NT2/D1 (cell line): Measurements from ENCODE around the gene ADAMTS12.

Experiments
- DNase-seq: peaks from one replicate; pipeline ENCODE4 v3.0.0-alpha.2; 2011; ENCODE audit warnings: low read depth, low spot score
- H3K27me3 ChIP-seq: 2 replicates; pipeline ENCODE4 v1.6.0; 2011; ENCODE audit warnings: mild to moderate bottlenecking; ENCODE audit not compliant: insufficient read length, insufficient read depth
- H3K36me3 ChIP-seq: 2 replicates; pipeline ENCODE4 v1.6.1; 2011; ENCODE audit warnings: mild to moderate bottlenecking, low read length, mixed read lengths; ENCODE audit not compliant: insufficient read depth, insufficient read length
- H3K4me1 ChIP-seq: 2 replicates; pipeline ENCODE4 v1.5.1; 2011; ENCODE audit not compliant: insufficient read depth, insufficient read length
- H3K4me3 ChIP-seq: 2 replicates; pipeline ENCODE4 v1.5.1; 2011; ENCODE audit warnings: low read depth; ENCODE audit not compliant: insufficient read length
- H3K9ac ChIP-seq: 2 replicates; pipeline ENCODE4 v1.6.0; 2011; ENCODE audit warnings: low read depth; ENCODE audit not compliant: insufficient read length
- H3K9me3 ChIP-seq: 2 replicates; pipeline ENCODE4 v1.5.1; 2011; ENCODE audit warnings: mild to moderate bottlenecking, low read length; ENCODE audit not compliant: insufficient read depth
- SUZ12 ChIP-seq: IDR thresholded peaks from 2 replicates; pipeline ENCODE4 v1.6.1; 2011; ENCODE audit not compliant: insufficient read length, insufficient read depth; ENCODE audit errors: extremely low read depth
- YY1 ChIP-seq: IDR thresholded peaks from 2 replicates; pipeline ENCODE4 v1.6.1; 2011; ENCODE audit not compliant: insufficient read length, insufficient read depth
- ZNF274 ChIP-seq: IDR thresholded peaks from 2 replicates; pipeline ENCODE4 v1.6.1; 2011; ENCODE audit warnings: mild to moderate bottlenecking, low read depth, low read length

ADAMTS12 gene

DNA sequence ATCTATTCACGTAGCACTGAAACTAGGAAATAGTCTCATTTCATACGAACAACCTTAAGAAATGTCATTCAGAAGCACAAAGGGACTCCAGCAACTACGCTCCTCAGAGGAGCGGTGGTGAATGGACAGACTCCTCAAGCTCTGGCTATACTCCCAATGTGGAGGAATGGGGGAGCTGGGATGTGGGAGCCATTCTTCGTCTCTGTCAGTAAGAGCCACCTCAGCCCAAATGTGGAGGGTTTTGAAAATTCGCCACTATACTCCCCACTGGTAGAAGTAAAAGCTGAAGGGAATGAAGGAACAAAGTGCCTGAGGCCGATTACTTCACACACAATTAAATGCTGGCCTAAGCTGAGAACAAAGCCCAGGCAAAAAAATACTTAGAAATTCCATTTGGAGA lies 96.3 kb downstream of the ADAMTS12 start:
- no peaks in the 10 kb centered on the region for H3K27me3 ChIP-seq
- H3K36me3 ChIP-seq = no peaks in the 10 kb centered on the region
- no peak overlapping the region for H3K9ac ChIP-seq
- H3K4me1 ChIP-seq = peaks cover 4% of the 10 kb centered on the region
- H3K4me3 ChIP-seq = no peak overlapping the region
- TF ChIP-seq ZNF274 (no peak), SUZ12 (no peak), YY1 (no peak)
- H3K9me3 ChIP-seq = no peaks in the 10 kb centered on the region
- DNase-seq = peak; percentile 5

- Histone ChIP-seq H3K36me3 (no peaks in the 10 kb centered on the region), H3K9me3 (no peaks in the 10 kb centered on the region), H3K4me1 (peaks cover 4% of the 10 kb centered on the region), H3K9ac (no peak overlapping the region), H3K27me3 (no peaks in the 10 kb centered on the region), H3K4me3 (no peak overlapping the region)
- DNase-seq = no peak
- TF ChIP-seq ZNF274 = no peak
- no peak for TF ChIP-seq SUZ12
- no peak for TF ChIP-seq YY1
These were observed 97.1 kb downstream of the ADAMTS12 start for GRCh38 chr5:33794550-33795181.

GRCh38 chr5:33793836-33794549 lies 97.8 kb downstream of the ADAMTS12 start:
- TF ChIP-seq SUZ12 = no peak
- TF ChIP-seq ZNF274 = no peak
- no peaks in the 10 kb centered on the region for H3K9me3 ChIP-seq
- H3K27me3 ChIP-seq = no peaks in the 10 kb centered on the region
- H3K4me1 ChIP-seq = peaks cover 4% of the 10 kb centered on the region
- H3K36me3 ChIP-seq = no peaks in the 10 kb centered on the region
- H3K9ac ChIP-seq = no peak overlapping the region
- no peak overlapping the region for H3K4me3 ChIP-seq
- no peak for DNase-seq

GRCh38 chr5:33793276-33793675 lies 98.5 kb downstream of the ADAMTS12 start:
- Histone ChIP-seq H3K9ac (no peak overlapping the region), H3K4me1 (peaks cover 4% of the 10 kb centered on the region), H3K4me3 (no peak overlapping the region), H3K36me3 (no peaks in the 10 kb centered on the region), H3K9me3 (no peaks in the 10 kb centered on the region), H3K27me3 (no peaks in the 10 kb centered on the region)
- TF ChIP-seq ZNF274 = no peak
- no peak for TF ChIP-seq YY1
- no peak for TF ChIP-seq SUZ12
- DNase-seq = no peak

GRCh38 chr5:33792559-33792958 lies 99.2 kb downstream of the ADAMTS12 start:
- no peaks in the 10 kb centered on the region for H3K36me3 ChIP-seq
- no peaks in the 10 kb centered on the region for H3K27me3 ChIP-seq
- DNase-seq = no peak
- no peak for TF ChIP-seq ZNF274
- no peaks in the 10 kb centered on the region for H3K9me3 ChIP-seq
- no peak overlapping the region for H3K9ac ChIP-seq
- no peak overlapping the region for H3K4me3 ChIP-seq
- H3K4me1 ChIP-seq = peaks cover 4% of the 10 kb centered on the region

GRCh38 chr5:33789567-33789957 lies 102.2 kb downstream of the ADAMTS12 start:
- no peak overlapping the region for H3K4me3 ChIP-seq

DNA sequence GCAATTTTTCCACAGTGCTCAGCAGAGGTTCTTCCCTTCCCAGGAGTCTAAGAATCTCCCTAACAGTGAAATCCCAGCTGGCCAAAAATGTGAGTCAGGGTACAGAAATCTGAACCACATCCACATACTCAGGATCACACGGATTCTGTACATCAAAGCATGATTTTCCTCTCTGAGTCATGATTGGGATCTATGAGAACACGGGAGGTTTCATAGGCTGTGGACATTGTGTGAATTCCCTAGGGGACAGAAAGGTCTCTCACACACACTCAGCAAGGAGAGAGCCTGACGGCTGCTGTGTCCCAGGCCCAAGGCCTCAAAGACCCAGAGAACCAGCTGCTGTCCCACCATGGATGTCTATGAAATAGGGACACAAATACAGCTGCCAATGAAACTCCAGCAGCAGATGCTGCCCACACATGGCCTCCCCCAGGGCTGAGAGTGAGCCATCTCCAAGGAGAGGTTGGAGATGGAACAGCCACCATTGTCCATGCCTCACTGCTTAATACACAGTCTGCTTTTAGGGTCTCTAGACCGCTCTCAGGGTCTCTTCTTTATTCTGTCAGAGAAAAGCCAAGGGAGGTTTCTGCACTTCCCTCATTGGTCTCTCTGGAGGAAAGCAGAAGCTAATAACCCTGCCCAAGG lies 102.7 kb downstream of the ADAMTS12 start:
- DNase-seq = no peak
- no peaks in the 10 kb centered on the region for H3K27me3 ChIP-seq
- no peak for TF ChIP-seq ZNF274
- TF ChIP-seq SUZ12 = no peak
- no peak for TF ChIP-seq YY1
- no peaks in the 10 kb centered on the region for H3K36me3 ChIP-seq
- no peak overlapping the region for H3K4me3 ChIP-seq
- no peaks in the 10 kb centered on the region for H3K4me1 ChIP-seq
- H3K9ac ChIP-seq = no peak overlapping the region
- H3K9me3 ChIP-seq = peaks cover 13% of the 10 kb centered on the region; the same call in 1 of the 2 replicates

More at GRCh38 chr5:33789567-33789957, 102.2 kb downstream of the ADAMTS12 start:
- no peaks in the 10 kb centered on the region for H3K4me1 ChIP-seq
- no peaks in the 10 kb centered on the region for H3K36me3 ChIP-seq
- no peaks in the 10 kb centered on the region for H3K27me3 ChIP-seq
- no peak overlapping the region for H3K9ac ChIP-seq
- H3K9me3 ChIP-seq = peaks cover 13% of the 10 kb centered on the region; the same call in 1 of the 2 replicates
- DNase-seq = no peak
- TF ChIP-seq SUZ12 (no peak), YY1 (no peak), ZNF274 (no peak)
